ENCODE results near the gene GZF1.

The GZF1 gene

GRCh38 chr20:23413862-23414422, 52.0 kb downstream of the GZF1 start:
- Mint-ChIP-seq H3K4me1 (peaks cover 44% of the 10 kb centered on the region), H3K4me3 (no peak overlapping the region), H3K9me3 (no peaks in the 10 kb centered on the region), H3K27ac (no peak overlapping the region), H3K27me3 (ENCODE audit: low read depth) (no peaks in the 10 kb centered on the region), H3K36me3 (ENCODE audit: low read depth) (no peaks in the 10 kb centered on the region)
- no peak for TF ChIP-seq CTCF (IDR thresholded peaks at IDR 0.05; ENCODE audit: unreplicated experiment in 3 of 3)

GRCh38 chr20:23414526-23415188, 52.7 kb downstream of the GZF1 start:
- H3K4me3 Mint-ChIP-seq: no peak overlapping the region
- no peaks in the 10 kb centered on the region for H3K9me3 Mint-ChIP-seq
- no peak overlapping the region for H3K27ac Mint-ChIP-seq
- H3K36me3 Mint-ChIP-seq (ENCODE audit: low read depth): no peaks in the 10 kb centered on the region
- H3K27me3 Mint-ChIP-seq (ENCODE audit: low read depth): no peaks in the 10 kb centered on the region
- TF ChIP-seq CTCF (IDR thresholded peaks at IDR 0.05; ENCODE audit: unreplicated experiment in 3 of 3): no peak
- peaks cover 51% of the 10 kb centered on the region for H3K4me1 Mint-ChIP-seq

- no peak for TF ChIP-seq CTCF (IDR thresholded peaks at IDR 0.05; ENCODE audit: unreplicated experiment in 3 of 3)
- Mint-ChIP-seq H3K27ac (no peak overlapping the region), H3K36me3 (ENCODE audit: low read depth) (no peaks in the 10 kb centered on the region), H3K9me3 (no peaks in the 10 kb centered on the region), H3K4me3 (no peak overlapping the region), H3K4me1 (peaks cover 51% of the 10 kb centered on the region), H3K27me3 (ENCODE audit: low read depth) (no peaks in the 10 kb centered on the region)
Observed at GRCh38 chr20:23415555-23415954, 53.6 kb downstream of the GZF1 start.

GRCh38 chr20:23415959-23416583, 54.1 kb downstream of the GZF1 start:
- Mint-ChIP-seq H3K36me3 (ENCODE audit: low read depth) (no peaks in the 10 kb centered on the region), H3K27me3 (ENCODE audit: low read depth) (no peaks in the 10 kb centered on the region), H3K27ac (no peak overlapping the region), H3K4me1 (peaks cover 46% of the 10 kb centered on the region), H3K9me3 (no peaks in the 10 kb centered on the region), H3K4me3 (no peak overlapping the region)
- no peak for TF ChIP-seq CTCF (IDR thresholded peaks at IDR 0.05; ENCODE audit: unreplicated experiment in 3 of 3)

- no peaks in the 10 kb centered on the region for H3K9me3 Mint-ChIP-seq
- no peaks in the 10 kb centered on the region for H3K36me3 Mint-ChIP-seq (ENCODE audit: low read depth)
- H3K4me3 Mint-ChIP-seq: peak overlapping the region; percentile 15 to 46 (median 36)
Observed at GRCh38 chr20:23417861-23418260, 55.9 kb downstream of the GZF1 start.

More at GRCh38 chr20:23417861-23418260, 55.9 kb downstream of the GZF1 start:
- H3K27ac Mint-ChIP-seq: no peak overlapping the region
- no peak for TF ChIP-seq CTCF (IDR thresholded peaks at IDR 0.05; ENCODE audit: unreplicated experiment in 3 of 3)
- H3K4me1 Mint-ChIP-seq: peaks cover 45% of the 10 kb centered on the region
- no peaks in the 10 kb centered on the region for H3K27me3 Mint-ChIP-seq (ENCODE audit: low read depth)

All from nephron (organoid).